Left lung (tissue), 10 donors: ENCODE measurements around the gene TLCD4. TPM values are rescaled to one million over a fixed set of nuclear protein-coding genes. Genes with fewer than 3 reads are reported as not detected.

ENCODE experiments used
- ATAC-seq: fragments of 200-7000 bp; cut with Tn5 transposase; one replicate; pipeline ENCODE4 v1.9.1; 2020; ENCODE audit warnings: moderate library complexity
- DNase-seq, 4 donors: peaks; one replicate each; pipeline ENCODE4 v3.0.0-alpha.2; 2013 to 2020
- H3K27ac ChIP-seq, 2 donors: fragments of 200-600 bp; sonication (generic) in 1 of 2; one replicate each; pipeline versions ENCODE4 v1.5.0 to v1.8.0; 2020 to 2021
- H3K27me3 ChIP-seq, 2 donors: fragments of 200-600 bp; sonication (generic) in 1 of 2; one replicate each; pipeline versions ENCODE4 v1.5.0 to v1.8.0; 2020 to 2021
- H3K36me3 ChIP-seq, 2 donors: fragments of 200-600 bp; sonication (generic) in 1 of 2; one replicate each; pipeline versions ENCODE4 v1.5.0 to v1.8.0; 2020 to 2021
- H3K4me1 ChIP-seq, 2 donors: fragments of 200-600 bp; one replicate each; pipeline ENCODE4 v1.8.0; 2021
- H3K4me3 ChIP-seq, 2 donors: fragments of 200-600 bp; sonication (generic) in 1 of 2; one replicate each; pipeline versions ENCODE4 v1.5.0 to v1.8.0; 2020 to 2021; ENCODE audit warnings: mild to moderate bottlenecking in 1 of 2
- H3K9me3 ChIP-seq, 2 donors: fragments of 200-600 bp; sonication (generic) in 1 of 2; one replicate each; pipeline versions ENCODE4 v1.5.0 to v1.8.0; 2020 to 2021
- CTCF ChIP-seq, 2 donors: fragments of 200-600 bp; sonication (generic) in 1 of 2; IDR thresholded peaks; one replicate each; pipeline versions ENCODE4 v1.5.0 to v1.8.0; 2021; ENCODE audit warnings: antibody characterized with exemption in 2 of 2
- intact Hi-C, 2 donors: fragments of 100-400 bp; cut with DNase I; formaldehyde crosslinking; loops; one replicate each; pipeline versions ENCODE4 v1.11.2 to v1.14.2; 2022
- polyA plus RNA-seq, 6 donors: library from polyadenylated mRNA; unstranded; fragments of 120-200 nt; gene quantifications; one replicate each; pipeline ENCODE4 v1.2.1, GENCODE V29; 2013; ENCODE audit not compliant: insufficient read length in 6 of 6
- total RNA-seq, 2 donors: library from RNA; stranded (reverse); fragmentation: NEBNext Ultra II Directional; extraction: Animal tissue kit (Norgen Biotek cat#: 25700); gene quantifications; one replicate each; pipeline ENCODE4 v1.2.1, GENCODE V29; 2021
- donor health status: DM: no; HTN: yes; CAD: no.
- donor health status: DM: no; HTN: no; CAD: no.

The TLCD4 gene
- total and polyA plus RNA-seq, 8 donors = 9.5 to 21.3 (median 12.2) TPM

DNA sequence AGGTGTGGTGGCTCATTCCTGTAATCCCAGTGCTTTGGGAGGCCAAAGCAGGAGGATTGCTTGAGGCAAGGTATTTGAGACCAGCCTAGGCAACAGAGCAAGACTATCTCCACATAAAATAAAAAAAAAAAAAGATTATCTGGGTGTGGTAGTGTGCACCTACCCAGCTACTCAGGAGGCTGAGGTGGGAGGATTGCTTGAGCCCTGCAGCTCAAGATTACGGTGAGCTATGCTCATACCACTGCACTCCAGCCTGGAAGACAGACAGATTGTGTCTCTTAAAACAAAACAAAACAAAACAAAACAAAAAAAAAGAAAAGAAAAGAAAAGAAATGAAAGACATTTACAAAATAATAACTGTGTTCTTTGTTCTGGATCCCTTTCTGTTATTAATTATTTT, 6.1 kb upstream of the TLCD4 start:
- H3K4me1 ChIP-seq = peaks cover 0 to 6% of the 10 kb centered on the region in 2 donors
- H3K9me3 ChIP-seq = no peaks in the 10 kb centered on the region
- H3K27me3 ChIP-seq = peaks cover 0 to 30% of the 10 kb centered on the region in 2 donors
- DNase-seq (no peak), ATAC-seq (no peak)
- H3K27ac ChIP-seq = no peak overlapping the region
- TF ChIP-seq CTCF (IDR thresholded peaks at IDR 0.05) = no peak
- intact Hi-C loops = no loop called here
- H3K4me3 ChIP-seq = no peak overlapping the region
- no peaks in the 10 kb centered on the region for H3K36me3 ChIP-seq

DNA sequence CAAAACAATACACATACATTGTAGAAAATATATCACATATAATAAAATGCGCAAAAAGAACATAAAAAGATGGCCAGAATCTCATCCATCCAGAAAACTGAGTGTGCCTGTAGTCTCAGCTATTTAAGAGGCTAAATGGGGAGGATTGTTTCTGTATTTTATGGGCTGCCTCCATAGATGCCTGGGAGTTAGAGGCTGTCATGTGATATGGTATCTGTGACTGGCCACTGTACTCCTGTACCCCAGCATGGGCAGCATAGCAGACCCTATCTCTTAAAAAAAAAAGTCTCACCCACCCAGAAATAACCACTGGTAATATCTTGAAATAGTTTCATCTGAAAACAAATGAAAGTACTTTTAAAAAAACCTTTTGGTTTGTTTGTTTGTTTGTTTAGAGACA, 3.5 kb upstream of the TLCD4 start:
- Histone ChIP-seq H3K4me3 (no peak overlapping the region), H3K4me1 (peaks cover 0 to 16% of the 10 kb centered on the region in 2 donors), H3K9me3 (no peaks in the 10 kb centered on the region), H3K27ac (no peak overlapping the region), H3K27me3 (peaks cover 0 to 56% of the 10 kb centered on the region in 2 donors), H3K36me3 (no peaks in the 10 kb centered on the region)
- DNase-seq (no peak), ATAC-seq (no peak)
- intact Hi-C loops = no loop called here
- TF ChIP-seq CTCF (IDR thresholded peaks at IDR 0.05) = no peak

- peak; percentile 13 for ATAC-seq
Measured at GRCh38 chr1:95115708-95116137, 1.4 kb upstream of the TLCD4 start.

DNA sequence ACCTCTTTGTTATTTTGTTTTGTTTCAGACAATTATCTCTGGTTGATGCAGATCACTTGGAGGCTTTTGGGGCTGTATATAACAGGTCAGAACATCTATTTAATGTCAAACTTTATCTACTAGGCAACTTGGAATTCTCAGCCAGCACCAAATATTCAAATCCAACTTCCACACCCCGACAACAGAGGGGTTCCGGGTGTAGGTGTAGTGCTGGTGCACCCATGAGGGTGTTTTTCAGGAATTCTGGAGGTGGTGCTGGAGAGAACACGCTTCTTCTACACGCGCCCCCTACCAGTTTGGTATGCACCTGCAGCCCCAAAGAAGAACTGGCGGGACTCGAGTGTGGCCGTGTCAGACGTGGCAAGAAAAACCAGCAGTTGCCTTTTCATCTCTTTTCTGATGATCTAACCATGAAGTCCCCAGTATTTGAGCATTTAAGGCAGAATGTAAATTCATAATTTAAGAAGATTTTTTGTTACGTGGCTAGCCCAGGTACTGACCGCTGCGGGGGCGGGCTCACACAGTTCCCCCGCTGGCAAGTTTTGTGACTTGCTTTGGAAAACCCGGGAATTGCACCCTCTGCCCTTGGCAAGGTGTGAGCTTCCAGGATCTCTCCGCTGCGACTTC, 462 bp upstream of the TLCD4 start:
- TF ChIP-seq CTCF (IDR thresholded peaks at IDR 0.05) = peak; percentile 37 to 53

More at GRCh38 chr1:95115708-95116137, 1.4 kb upstream of the TLCD4 start:
- peaks cover 0 to 16% of the 10 kb centered on the region in 2 donors for H3K4me1 ChIP-seq
- H3K27me3 ChIP-seq = peaks cover 0 to 68% of the 10 kb centered on the region in 2 donors
- H3K36me3 ChIP-seq = no peaks in the 10 kb centered on the region
- no peak overlapping the region for H3K27ac ChIP-seq
- intact Hi-C loops = no loop called here
- no peak for DNase-seq
- no peak for TF ChIP-seq CTCF (IDR thresholded peaks at IDR 0.05)
- H3K4me3 ChIP-seq = no peak overlapping the region
- H3K9me3 ChIP-seq = no peaks in the 10 kb centered on the region

GRCh38 chr1:95118067-95118499, 928 bp downstream of the TLCD4 start:
- Histone ChIP-seq H3K4me3 (peak overlapping the region; percentile 48 to 60), H3K9me3 (no peaks in the 10 kb centered on the region), H3K4me1 (peaks cover 0 to 16% of the 10 kb centered on the region in 2 donors), H3K36me3 (no peaks in the 10 kb centered on the region), H3K27me3 (peaks cover 0 to 67% of the 10 kb centered on the region in 2 donors), H3K27ac (peak overlapping the region; percentile 67 to 85)
- peak; percentile 39 for ATAC-seq
- intact Hi-C loops = no loop called here
- peak in 2 of 4 donors; percentile 48 to 57 for DNase-seq
- TF ChIP-seq CTCF (IDR thresholded peaks at IDR 0.05) = no peak

More for the DNA sequence above, 462 bp upstream of the TLCD4 start:
- Histone ChIP-seq H3K36me3 (no peaks in the 10 kb centered on the region), H3K27me3 (peaks cover 0 to 72% of the 10 kb centered on the region in 2 donors), H3K4me3 (peak overlapping the region; percentile 48 to 60), H3K4me1 (peaks cover 0 to 16% of the 10 kb centered on the region in 2 donors), H3K9me3 (no peaks in the 10 kb centered on the region), H3K27ac (peak overlapping the region; percentile 67 to 85)
- DNase-seq (peak; percentile 24 to 65 (median 55)), ATAC-seq (peak; percentile 84)
- intact Hi-C loops = no loop called here
